GM12878 (cell line): ENCODE data around the gene SLCO4C1. TPM values are rescaled to one million over a fixed set of nuclear protein-coding genes. Genes with fewer than 3 reads are reported as not detected.

Source experiments
- ATAC-seq: fragments of 200-7000 bp; cut with Tn5 transposase; 3 replicates; pipeline ENCODE4 v1.9.1; 2020; ENCODE audit warnings: mild to moderate bottlenecking, moderate library complexity
- BruUV-seq: library from RNA; stranded (reverse); fragments of 400-500 nt; replicated peaks from 2 replicates; lab custom pipeline; 2021; lab: Mats Ljungman, UMichigan
- CTCF ChIA-PET: fragments of 300-600 bp; sonication (Branson Sonifier 250); formaldehyde crosslinking; extraction: SDS; loops from one replicate; lab custom pipeline; 2021; ENCODE audit warnings: inconsistent platforms; lab: Yijun Ruan, JAX
- POLR2A ChIA-PET: fragments of 350-600 bp; formaldehyde crosslinking; extraction: SDS; loops from one replicate; lab custom pipeline; 2021; ENCODE audit warnings: inconsistent platforms; lab: Charles Lee
- RAD21 ChIA-PET: fragments of 300-600 bp; sonication (Branson Sonifier 250); formaldehyde crosslinking; loops from one replicate; lab custom pipeline; 2023; ENCODE audit warnings: antibody characterized with exemption; ENCODE audit not compliant: unreplicated experiment; lab: Charles Lee
- SMC1A ChIA-PET: fragments of 300-600 bp; sonication (Branson Sonifier 250); formaldehyde crosslinking; loops from one replicate; lab custom pipeline; 2023; ENCODE audit not compliant: unreplicated experiment, uncharacterized antibody; lab: Charles Lee
- DNase-seq: peaks from one replicate; pipeline ENCODE4 v3.0.0-alpha.2; 2011; ENCODE audit warnings: low read depth, low spot score
- FAIRE-seq: peaks from 3 replicates; lab custom pipeline; 2011; peaks lifted over from hg19 to GRCh38; lab: Jason Lieb, UNC
- H2AFZ ChIP-seq: 2 replicates; pipeline ENCODE4 v1.6.0; 2011; ENCODE audit warnings: low read depth, low read length, control low read depth; ENCODE audit not compliant: control insufficient read depth
- H3K27ac ChIP-seq: 2 replicates; pipeline ENCODE4 v1.5.1; 2011; ENCODE audit warnings: control low read depth; ENCODE audit not compliant: control insufficient read depth, insufficient read depth
- H3K27me3 ChIP-seq, 2 experiments: replicated peaks in 1 of 2; 2 replicates each; pipeline versions ENCODE4 v1.6.0 to v1.6.1; 2011; ENCODE audit warnings: low read length in 1 of 2; ENCODE audit not compliant: control insufficient read depth in 2 of 2, insufficient read depth in 2 of 2
- H3K36me3 ChIP-seq, 2 experiments: 2 replicates each; pipeline ENCODE4 v1.5.1; 2011; ENCODE audit warnings: low read length in 1 of 2; ENCODE audit not compliant: control insufficient read depth in 2 of 2, insufficient read depth in 2 of 2
- H3K4me1 ChIP-seq: 2 replicates; pipeline ENCODE4 v1.6.1; 2011; ENCODE audit warnings: mild to moderate bottlenecking, low read length, moderate library complexity, mixed read lengths; ENCODE audit not compliant: control insufficient read depth, insufficient read depth
- H3K4me2 ChIP-seq: 2 replicates; pipeline ENCODE4 v1.6.0; 2011; ENCODE audit warnings: control low read depth; ENCODE audit not compliant: control insufficient read depth, insufficient read depth
- H3K4me3 ChIP-seq: fragments of 200-600 bp; sonication (generic); 2 replicates; pipeline ENCODE4 v1.5.1; 2016
- H3K79me2 ChIP-seq: 2 replicates; pipeline ENCODE4 v1.6.0; 2011; ENCODE audit warnings: low read length; ENCODE audit not compliant: control insufficient read depth, insufficient read depth
- H3K9ac ChIP-seq: 2 replicates; pipeline ENCODE4 v1.8.0; 2011; ENCODE audit warnings: low read length, control low read depth, mixed read lengths; ENCODE audit not compliant: control insufficient read depth, insufficient read depth
- H3K9me3 ChIP-seq: replicated peaks from 3 replicates; pipeline ENCODE4 v1.5.1; 2011; ENCODE audit warnings: mild to moderate bottlenecking, low read length; ENCODE audit not compliant: control insufficient read depth, insufficient read depth
- H4K20me1 ChIP-seq: 2 replicates; pipeline ENCODE4 v1.6.0; 2011; ENCODE audit not compliant: control insufficient read depth, insufficient read depth
- ASH2L ChIP-seq: fragments of 300-600, 200-600 bp; sonication (generic); IDR thresholded peaks from 2 replicates; pipeline ENCODE4 v1.6.1; 2017; ENCODE audit warnings: low read depth, mild to moderate bottlenecking, borderline replicate concordance
- CHD2 ChIP-seq: IDR thresholded peaks from 2 replicates; pipeline ENCODE4 v1.6.1; 2011; ENCODE audit warnings: low read depth, low read length, improper control_type of control experiment, borderline replicate concordance
- ETV6 ChIP-seq, 2 experiments: fragments of 450-650 bp in 1 of 2; IDR thresholded peaks in 1 of 2; conservative IDR thresholded peaks in 1 of 2; 2 replicates each; pipeline ENCODE4 v1.6.1; 2014; ENCODE audit warnings: antibody characterized with exemption in 1 of 2, borderline replicate concordance in 1 of 2, low read depth in 1 of 2, mild to moderate bottlenecking in 1 of 2, moderate library complexity in 1 of 2
- NFYA ChIP-seq: IDR thresholded peaks from 2 replicates; pipeline ENCODE4 v1.6.1; 2011; ENCODE audit warnings: low read depth, mild to moderate bottlenecking, low read length, improper control_type of control experiment, borderline replicate concordance
- RB1 ChIP-seq: fragments of 450-650 bp; formaldehyde crosslinking; IDR thresholded peaks from 2 replicates; pipeline ENCODE4 v1.6.1; 2017; ENCODE audit warnings: mild to moderate bottlenecking, borderline replicate concordance
- RCOR1 ChIP-seq: conservative IDR thresholded peaks from 2 replicates; pipeline ENCODE4 v1.6.1; 2012; ENCODE audit warnings: low read depth, low read length, improper control_type of control experiment
- RELA ChIP-seq: fragments of 450-650 bp; IDR thresholded peaks from 2 replicates; pipeline ENCODE4 v1.8.0; 2014; ENCODE audit warnings: borderline replicate concordance; ENCODE audit not compliant: partially characterized antibody
- SMARCA5 ChIP-seq: fragments of 450-650 bp; IDR thresholded peaks from 2 replicates; pipeline ENCODE4 v1.6.1; 2017; ENCODE audit warnings: mild to moderate bottlenecking
- STAT1 ChIP-seq: fragments of 450-650 bp; conservative IDR thresholded peaks from 2 replicates; pipeline ENCODE4 v1.6.1; 2014; ENCODE audit warnings: antibody characterized with exemption, mild to moderate bottlenecking
- TAF1 ChIP-seq: IDR thresholded peaks from 2 replicates; pipeline ENCODE4 v1.6.1; 2011; ENCODE audit warnings: mild to moderate bottlenecking, low read depth, low read length, borderline replicate concordance
- ZNF622 ChIP-seq: fragments of 450-650 bp; IDR thresholded peaks from 2 replicates; pipeline ENCODE4 v1.6.1; 2017; ENCODE audit warnings: mild to moderate bottlenecking, inconsistent platforms
- WGBS: methylation state at CpG from one replicate; pipeline ENCODE4 v1.1.6; 2016; ENCODE audit warnings: low lambda C conversion rate; ENCODE audit not compliant: insufficient replicate concordance, insufficient coverage; ENCODE audit errors: missing lambda C conversion rate; 5-methylcytosine and 5-hydroxymethylcytosine counted together
- in situ Hi-C: fragments of 300-500 bp; cut with MboI; formaldehyde crosslinking; loops from 9 replicates; pipeline ENCODE4 v1.14.3; 2018; ENCODE audit warnings: mixed read lengths
- intact Hi-C: fragments of 100-400 bp; cut with micrococcal nuclease; formaldehyde crosslinking; loops from one replicate; pipeline ENCODE4 v1.14.2; 2022; ENCODE audit not compliant: unreplicated experiment
- polyA plus RNA-seq, 11 experiments: library from polyadenylated mRNA; depleted of rRNA in 4 of 11; unstranded in 6 of 11; stranded (reverse) in 5 of 11; fragments of >200 nt; fragmentation: Nextera tagmentation in 4 of 11; fragmentation: Illumina TruSeq in 1 of 11; extraction: Ambion mirVana in 4 of 11; extraction: Trizol in 1 of 11; gene quantifications; 1 replicate in 1 of 11; 2 replicates in 10 of 11; pipeline versions ENCODE4 v1.2.1 to v1.2.3, GENCODE V29; 2011 to 2016; ENCODE audit warnings: inconsistent platforms in 2 of 11, missing spikeins in 2 of 11, low read depth in 1 of 11
- total RNA-seq, 4 experiments: library from RNA; depleted of rRNA in 3 of 4; stranded (reverse); fragments of >200 nt in 3 of 4; fragmentation: Illumina TruSeq in 1 of 4; extraction: Trizol in 1 of 4; gene quantifications; 2 replicates each; pipeline versions ENCODE4 v1.2.1 to v1.2.3, GENCODE V29; 2013 to 2021
- TF ChIP-seq, protein P1 (sequence below): fragments of 450-650 bp; IDR thresholded peaks from 2 replicates; pipeline ENCODE4 v1.6.1; 2018; ENCODE audit warnings: mild to moderate bottlenecking, low read depth, moderate library complexity; ENCODE audit not compliant: partially characterized antibody
- TF ChIP-seq, protein P2 (sequence below): fragments of 450-650 bp; IDR thresholded peaks from 2 replicates; pipeline ENCODE4 v1.6.1; 2016; ENCODE audit warnings: mild to moderate bottlenecking
- TF ChIP-seq, protein P3 (sequence below): fragments of 450-650 bp; IDR thresholded peaks from 2 replicates; pipeline ENCODE4 v1.6.1; 2017; ENCODE audit warnings: antibody characterized with exemption, mild to moderate bottlenecking, moderate library complexity

The SLCO4C1 gene
- total and polyA plus RNA-seq, 10 of the 15 experiments (the other 5 are each of a cell fraction or from before 2014, with no cell fraction given): 0.12 to 3.9 (median 0.83) TPM

DNA sequence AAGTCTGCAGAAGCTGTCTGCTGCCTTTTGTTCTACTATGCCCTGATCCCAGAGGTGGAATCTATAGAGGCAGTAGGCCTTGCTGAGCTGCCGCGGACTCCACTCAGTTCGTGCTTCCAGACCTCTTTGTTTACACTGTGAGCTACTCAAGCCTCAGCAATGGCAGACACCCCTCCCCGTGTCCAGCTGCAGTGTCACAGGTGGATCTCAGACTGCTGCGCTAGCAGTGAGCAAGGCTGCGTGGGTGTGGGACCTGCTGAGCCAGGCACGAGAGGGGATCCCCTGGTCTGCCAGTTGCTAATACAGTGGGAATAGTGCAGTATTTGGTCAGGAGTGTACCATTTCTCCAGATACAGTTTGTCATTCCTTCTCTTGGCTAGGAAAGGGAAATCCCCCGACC lies 99.6 kb downstream of the SLCO4C1 start:
- no peaks in the 10 kb centered on the region for H3K36me3 ChIP-seq
- no peak overlapping the region for H3K4me2 ChIP-seq
- POLR2A ChIA-PET: no interaction called here
- ATAC-seq: no peak
- SMC1A ChIA-PET: no interaction called here
- no peaks in the 10 kb centered on the region for H3K27me3 ChIP-seq
- H3K27ac ChIP-seq: no peak overlapping the region
- H3K9ac ChIP-seq: no peak overlapping the region
- no peaks in the 10 kb centered on the region for H3K9me3 ChIP-seq
- no peak for DNase-seq
- no peak overlapping the region for H2AFZ ChIP-seq
- CTCF ChIA-PET: no interaction called here
- WGBS: 27% methylated on average over 8 of the region's 8 CpGs
- H3K79me2 ChIP-seq: no peaks in the 10 kb centered on the region
- BruUV-seq: no TSS peak
- H3K4me3 ChIP-seq: no peak overlapping the region
- intact Hi-C loops (no loop called here), in situ Hi-C loops (no loop called here)
- no peak for FAIRE-seq
- H4K20me1 ChIP-seq: no peaks in the 10 kb centered on the region
- no peaks in the 10 kb centered on the region for H3K4me1 ChIP-seq
- TF ChIP-seq CHD2 (no peak), TAF1 (no peak), ETV6 (conservative IDR thresholded peaks at IDR 0.05 in 1 of 2, IDR thresholded peaks at IDR 0.05 in 1 of 2; ENCODE audit: borderline replicate concordance in 1 of 2, low read depth in 1 of 2) (no peak), NFYA (no peak), RCOR1 (no peak), RELA (no peak), RB1 (no peak), SMARCA5 (no peak), STAT1 (no peak), ASH2L (no peak), ZNF622 (no peak)
- TF ChIP-seq, protein P1, sequence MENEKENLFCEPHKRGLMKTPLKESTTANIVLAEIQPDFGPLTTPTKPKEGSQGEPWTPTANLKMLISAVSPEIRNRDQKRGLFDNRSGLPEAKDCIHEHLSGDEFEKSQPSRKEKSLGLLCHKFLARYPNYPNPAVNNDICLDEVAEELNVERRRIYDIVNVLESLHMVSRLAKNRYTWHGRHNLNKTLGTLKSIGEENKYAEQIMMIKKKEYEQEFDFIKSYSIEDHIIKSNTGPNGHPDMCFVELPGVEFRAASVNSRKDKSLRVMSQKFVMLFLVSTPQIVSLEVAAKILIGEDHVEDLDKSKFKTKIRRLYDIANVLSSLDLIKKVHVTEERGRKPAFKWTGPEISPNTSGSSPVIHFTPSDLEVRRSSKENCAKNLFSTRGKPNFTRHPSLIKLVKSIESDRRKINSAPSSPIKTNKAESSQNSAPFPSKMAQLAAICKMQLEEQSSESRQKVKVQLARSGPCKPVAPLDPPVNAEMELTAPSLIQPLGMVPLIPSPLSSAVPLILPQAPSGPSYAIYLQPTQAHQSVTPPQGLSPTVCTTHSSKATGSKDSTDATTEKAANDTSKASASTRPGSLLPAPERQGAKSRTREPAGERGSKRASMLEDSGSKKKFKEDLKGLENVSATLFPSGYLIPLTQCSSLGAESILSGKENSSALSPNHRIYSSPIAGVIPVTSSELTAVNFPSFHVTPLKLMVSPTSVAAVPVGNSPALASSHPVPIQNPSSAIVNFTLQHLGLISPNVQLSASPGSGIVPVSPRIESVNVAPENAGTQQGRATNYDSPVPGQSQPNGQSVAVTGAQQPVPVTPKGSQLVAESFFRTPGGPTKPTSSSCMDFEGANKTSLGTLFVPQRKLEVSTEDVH: no peak
- TF ChIP-seq, protein P2, sequence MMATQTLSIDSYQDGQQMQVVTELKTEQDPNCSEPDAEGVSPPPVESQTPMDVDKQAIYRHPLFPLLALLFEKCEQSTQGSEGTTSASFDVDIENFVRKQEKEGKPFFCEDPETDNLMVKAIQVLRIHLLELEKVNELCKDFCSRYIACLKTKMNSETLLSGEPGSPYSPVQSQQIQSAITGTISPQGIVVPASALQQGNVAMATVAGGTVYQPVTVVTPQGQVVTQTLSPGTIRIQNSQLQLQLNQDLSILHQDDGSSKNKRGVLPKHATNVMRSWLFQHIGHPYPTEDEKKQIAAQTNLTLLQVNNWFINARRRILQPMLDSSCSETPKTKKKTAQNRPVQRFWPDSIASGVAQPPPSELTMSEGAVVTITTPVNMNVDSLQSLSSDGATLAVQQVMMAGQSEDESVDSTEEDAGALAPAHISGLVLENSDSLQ: no peak
- TF ChIP-seq, protein P3, sequence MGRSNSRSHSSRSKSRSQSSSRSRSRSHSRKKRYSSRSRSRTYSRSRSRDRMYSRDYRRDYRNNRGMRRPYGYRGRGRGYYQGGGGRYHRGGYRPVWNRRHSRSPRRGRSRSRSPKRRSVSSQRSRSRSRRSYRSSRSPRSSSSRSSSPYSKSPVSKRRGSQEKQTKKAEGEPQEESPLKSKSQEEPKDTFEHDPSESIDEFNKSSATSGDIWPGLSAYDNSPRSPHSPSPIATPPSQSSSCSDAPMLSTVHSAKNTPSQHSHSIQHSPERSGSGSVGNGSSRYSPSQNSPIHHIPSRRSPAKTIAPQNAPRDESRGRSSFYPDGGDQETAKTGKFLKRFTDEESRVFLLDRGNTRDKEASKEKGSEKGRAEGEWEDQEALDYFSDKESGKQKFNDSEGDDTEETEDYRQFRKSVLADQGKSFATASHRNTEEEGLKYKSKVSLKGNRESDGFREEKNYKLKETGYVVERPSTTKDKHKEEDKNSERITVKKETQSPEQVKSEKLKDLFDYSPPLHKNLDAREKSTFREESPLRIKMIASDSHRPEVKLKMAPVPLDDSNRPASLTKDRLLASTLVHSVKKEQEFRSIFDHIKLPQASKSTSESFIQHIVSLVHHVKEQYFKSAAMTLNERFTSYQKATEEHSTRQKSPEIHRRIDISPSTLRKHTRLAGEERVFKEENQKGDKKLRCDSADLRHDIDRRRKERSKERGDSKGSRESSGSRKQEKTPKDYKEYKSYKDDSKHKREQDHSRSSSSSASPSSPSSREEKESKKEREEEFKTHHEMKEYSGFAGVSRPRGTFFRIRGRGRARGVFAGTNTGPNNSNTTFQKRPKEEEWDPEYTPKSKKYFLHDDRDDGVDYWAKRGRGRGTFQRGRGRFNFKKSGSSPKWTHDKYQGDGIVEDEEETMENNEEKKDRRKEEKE: no peak
- RAD21 ChIA-PET: no interaction called here
